GM23248 (cell line): ENCODE results near the gene ENPP6.

Experiments
- EZH2 ChIP-seq: fragments of 200-600 bp; sonication (generic); IDR thresholded peaks from 2 replicates; pipeline ENCODE4 v1.6.1; 2018; ENCODE audit warnings: antibody characterized with exemption, mild to moderate bottlenecking; ENCODE audit not compliant: insufficient read depth, poor library complexity, severe bottlenecking
- EZH2phosphoT487 ChIP-seq: fragments of 200-600 bp; sonication (generic); IDR thresholded peaks from 2 replicates; pipeline ENCODE4 v1.6.1; 2018; ENCODE audit warnings: antibody characterized with exemption, moderate library complexity, mild to moderate bottlenecking, low read depth; ENCODE audit not compliant: insufficient read depth

GRCh38 chr4:184058026-184058425 lies 159.6 kb downstream of the ENPP6 start:
- TF ChIP-seq EZH2, result no peak
- TF ChIP-seq EZH2phosphoT487, result no peak
